ENCODE measurements around the gene MPV17L. TPM values are rescaled to one million over a fixed set of nuclear protein-coding genes. Genes with fewer than 3 reads are reported as not detected.
"Not testable (repeated sequence)": the region's sequence is repeated elsewhere in the genome, so short reads cannot be mapped to it uniquely, and the experiment has no call there.

The MPV17L gene
- total and polyA plus RNA-seq, 7 donors = 5.6 to 30.3 (median 6.3) TPM

GRCh38 chr16:15440852-15441251 is 45.3 kb downstream of the MPV17L start:
- intact Hi-C loops (cut with DNase I) = no loop called here
- Histone ChIP-seq H3K27ac (peak overlapping the region; percentile 52), H3K36me3 (ENCODE audit: insufficient read depth in 1 of 2, low read depth in 1 of 2) (no peaks in the 10 kb centered on the region), H3K4me1 (peaks cover 19% of the 10 kb centered on the region), H3K4me3 (no peak overlapping the region), H3K9me3 (peaks cover 3% of the 10 kb centered on the region), H3K27me3 (ENCODE audit: insufficient read depth in 3 of 3, low read length in 2 of 3) (no peaks in the 10 kb centered on the region)
- peak in 2 of 4 donors; percentile 15 to 22 for ATAC-seq
- 88 to 95% (median 95%) methylated on average over 3 of the region's 3 CpGs for WGBS, 3 donors
- TF ChIP-seq, protein P1, sequence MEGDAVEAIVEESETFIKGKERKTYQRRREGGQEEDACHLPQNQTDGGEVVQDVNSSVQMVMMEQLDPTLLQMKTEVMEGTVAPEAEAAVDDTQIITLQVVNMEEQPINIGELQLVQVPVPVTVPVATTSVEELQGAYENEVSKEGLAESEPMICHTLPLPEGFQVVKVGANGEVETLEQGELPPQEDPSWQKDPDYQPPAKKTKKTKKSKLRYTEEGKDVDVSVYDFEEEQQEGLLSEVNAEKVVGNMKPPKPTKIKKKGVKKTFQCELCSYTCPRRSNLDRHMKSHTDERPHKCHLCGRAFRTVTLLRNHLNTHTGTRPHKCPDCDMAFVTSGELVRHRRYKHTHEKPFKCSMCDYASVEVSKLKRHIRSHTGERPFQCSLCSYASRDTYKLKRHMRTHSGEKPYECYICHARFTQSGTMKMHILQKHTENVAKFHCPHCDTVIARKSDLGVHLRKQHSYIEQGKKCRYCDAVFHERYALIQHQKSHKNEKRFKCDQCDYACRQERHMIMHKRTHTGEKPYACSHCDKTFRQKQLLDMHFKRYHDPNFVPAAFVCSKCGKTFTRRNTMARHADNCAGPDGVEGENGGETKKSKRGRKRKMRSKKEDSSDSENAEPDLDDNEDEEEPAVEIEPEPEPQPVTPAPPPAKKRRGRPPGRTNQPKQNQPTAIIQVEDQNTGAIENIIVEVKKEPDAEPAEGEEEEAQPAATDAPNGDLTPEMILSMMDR (IDR thresholded peaks at IDR 0.05) = no peak
- DNase-seq = no peak

DNA sequence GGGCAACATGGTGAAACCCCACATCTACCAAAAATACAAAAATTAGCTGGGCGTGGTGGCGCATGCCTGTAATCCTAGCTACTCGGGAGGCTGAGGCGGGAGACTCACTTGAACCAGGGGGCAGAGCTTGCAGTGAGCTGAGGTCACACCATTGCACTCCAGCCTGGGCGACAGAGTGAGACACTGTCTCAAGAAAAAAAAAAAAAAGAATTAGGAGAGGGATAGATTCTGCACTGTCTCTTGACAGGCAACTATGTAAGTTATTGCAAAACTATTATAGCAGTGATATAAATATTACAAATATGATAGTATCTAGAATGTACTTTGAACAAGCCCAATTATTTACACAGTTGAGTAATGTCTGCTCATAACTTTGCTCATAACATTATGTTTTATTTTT is 46.6 kb downstream of the MPV17L start:
- H3K9me3 ChIP-seq; H3K27me3 ChIP-seq (ENCODE audit: insufficient read depth in 3 of 3, low read length in 2 of 3); ATAC-seq; intact Hi-C loops (cut with DNase I); DNase-seq; H3K4me3 ChIP-seq; H3K27ac ChIP-seq; H3K36me3 ChIP-seq (ENCODE audit: insufficient read depth in 1 of 2, low read depth in 1 of 2): not testable (repeated sequence)
- peaks cover 16% of the 10 kb centered on the region for H3K4me1 ChIP-seq
- WGBS, 3 donors = 92 to 94% (median 93%) methylated on average over 5 of the region's 5 CpGs

DNA sequence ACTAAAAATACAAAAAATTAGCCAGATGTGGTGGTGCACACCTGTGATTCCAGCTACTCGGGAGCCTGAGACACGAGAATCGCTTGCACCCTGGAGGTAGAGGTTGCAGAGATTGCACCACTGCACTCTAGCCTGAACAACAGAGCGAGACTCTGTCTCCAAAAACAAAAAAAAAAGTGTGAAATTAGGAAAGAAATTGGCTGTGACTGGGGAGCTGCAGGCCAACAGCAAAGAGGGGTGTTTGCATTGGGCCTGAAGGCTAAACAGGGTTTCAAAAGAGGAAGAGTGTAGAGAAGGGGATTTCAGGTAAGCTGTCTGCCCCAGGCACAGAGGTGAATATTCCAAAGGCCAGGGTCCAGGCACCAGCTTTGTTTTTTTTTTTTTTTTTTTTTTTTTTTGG is 48.2 kb downstream of the MPV17L start:
- H3K36me3 ChIP-seq (ENCODE audit: insufficient read depth in 1 of 2, low read depth in 1 of 2) = no peaks in the 10 kb centered on the region
- intact Hi-C loops (cut with DNase I) = no loop called here
- peaks cover 3% of the 10 kb centered on the region for H3K9me3 ChIP-seq
- TF ChIP-seq, protein P1 (IDR thresholded peaks at IDR 0.05) = no peak
- ATAC-seq = no peak
- H3K27ac ChIP-seq = no peak overlapping the region
- no peaks in the 10 kb centered on the region for H3K27me3 ChIP-seq (ENCODE audit: insufficient read depth in 3 of 3, low read length in 2 of 3)
- no peak for DNase-seq
- peaks cover 16% of the 10 kb centered on the region for H3K4me1 ChIP-seq
- H3K4me3 ChIP-seq = no peak overlapping the region
- WGBS, 3 donors = 81 to 91% (median 87%) methylated on average over 4 of the region's 4 CpGs

- peaks cover 3% of the 10 kb centered on the region for H3K9me3 ChIP-seq
- TF ChIP-seq, protein P1 (IDR thresholded peaks at IDR 0.05) = no peak
- no peak overlapping the region for H3K4me3 ChIP-seq
- intact Hi-C loops (cut with DNase I) = no loop called here
- DNase-seq (no peak), ATAC-seq (no peak)
- H3K27me3 ChIP-seq (ENCODE audit: insufficient read depth in 3 of 3, low read length in 2 of 3) = no peaks in the 10 kb centered on the region
- H3K27ac ChIP-seq = no peak overlapping the region
- no peaks in the 10 kb centered on the region for H3K36me3 ChIP-seq (ENCODE audit: insufficient read depth in 1 of 2, low read depth in 1 of 2)
- peaks cover 15% of the 10 kb centered on the region for H3K4me1 ChIP-seq
- WGBS, 3 donors = 89 to 97% (median 89%) methylated on average over 3 of the region's 3 CpGs
These were observed 48.7 kb downstream of the MPV17L start for GRCh38 chr16:15444264-15444663.

DNA sequence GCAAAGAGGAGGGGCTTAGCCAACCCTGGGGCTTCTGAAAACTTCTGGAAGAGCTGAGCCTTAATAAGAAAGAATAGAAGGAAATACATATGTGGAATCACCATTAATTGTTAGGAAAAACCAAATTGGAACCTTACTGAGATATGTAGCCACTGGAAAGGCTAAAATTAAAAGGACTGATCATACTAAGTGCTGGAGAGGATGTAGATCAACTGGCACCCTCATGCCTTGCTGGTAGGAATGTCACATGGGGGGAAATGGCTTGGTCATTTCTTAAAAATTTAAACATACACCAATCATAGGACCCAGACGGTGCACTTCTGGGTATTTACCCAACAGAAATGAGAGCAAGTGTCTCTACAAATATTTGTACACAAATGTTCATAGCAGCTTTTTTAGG is 49.9 kb downstream of the MPV17L start:
- H3K27ac ChIP-seq = no peak overlapping the region
- no peak for ATAC-seq
- DNase-seq = no peak
- no peak overlapping the region for H3K4me3 ChIP-seq
- no peaks in the 10 kb centered on the region for H3K27me3 ChIP-seq (ENCODE audit: insufficient read depth in 3 of 3, low read length in 2 of 3)
- 96 to 100% (median 100%) methylated on average over 1 of the region's 1 CpG for WGBS, 3 donors
- peaks cover 3% of the 10 kb centered on the region for H3K4me1 ChIP-seq
- intact Hi-C loops (cut with DNase I) = no loop called here
- H3K36me3 ChIP-seq (ENCODE audit: insufficient read depth in 1 of 2, low read depth in 1 of 2) = no peaks in the 10 kb centered on the region
- peaks cover 3% of the 10 kb centered on the region for H3K9me3 ChIP-seq
- TF ChIP-seq, protein P1 (IDR thresholded peaks at IDR 0.05) = no peak
